GM12891 (cell line): ENCODE measurements around the gene ABHD16A.
"Not testable (repeated sequence)": the region's sequence is repeated elsewhere in the genome, so short reads cannot be mapped to it uniquely, and the experiment has no call there.

Experiments
- DNase-seq: peaks from one replicate; pipeline ENCODE4 v3.0.0; 2011; ENCODE audit warnings: low spot score; ENCODE audit not compliant: insufficient read length
- FAIRE-seq: peaks from 2 replicates; lab custom pipeline; 2011; peaks lifted over from hg19 to GRCh38; lab: Jason Lieb, UNC
- PAX5 ChIP-seq: IDR thresholded peaks from 2 replicates; pipeline ENCODE4 v1.6.1; 2011; ENCODE audit warnings: low read length, moderate library complexity, mild to moderate bottlenecking; ENCODE audit not compliant: insufficient read depth, severe bottlenecking
- POLR2A ChIP-seq: IDR thresholded peaks from 2 replicates; pipeline ENCODE4 v1.6.1; 2011; ENCODE audit warnings: low read depth, low read length, control low read depth
- POLR2AphosphoS5 ChIP-seq: IDR thresholded peaks from 2 replicates; pipeline ENCODE4 v1.6.1; 2011; ENCODE audit warnings: low read depth, low read length, control low read depth
- POU2F2 ChIP-seq: IDR thresholded peaks from 2 replicates; pipeline ENCODE4 v1.6.1; 2011; ENCODE audit warnings: low read depth, mild to moderate bottlenecking, control low read depth, low read length, moderate library complexity
- SPI1 ChIP-seq: IDR thresholded peaks from 2 replicates; pipeline ENCODE4 v1.6.1; 2011; ENCODE audit warnings: low read depth, low read length, control low read depth
- TAF1 ChIP-seq: IDR thresholded peaks from 2 replicates; pipeline ENCODE4 v1.6.1; 2011; ENCODE audit warnings: low read depth, low read length, control low read depth

Gene ABHD16A

DNA sequence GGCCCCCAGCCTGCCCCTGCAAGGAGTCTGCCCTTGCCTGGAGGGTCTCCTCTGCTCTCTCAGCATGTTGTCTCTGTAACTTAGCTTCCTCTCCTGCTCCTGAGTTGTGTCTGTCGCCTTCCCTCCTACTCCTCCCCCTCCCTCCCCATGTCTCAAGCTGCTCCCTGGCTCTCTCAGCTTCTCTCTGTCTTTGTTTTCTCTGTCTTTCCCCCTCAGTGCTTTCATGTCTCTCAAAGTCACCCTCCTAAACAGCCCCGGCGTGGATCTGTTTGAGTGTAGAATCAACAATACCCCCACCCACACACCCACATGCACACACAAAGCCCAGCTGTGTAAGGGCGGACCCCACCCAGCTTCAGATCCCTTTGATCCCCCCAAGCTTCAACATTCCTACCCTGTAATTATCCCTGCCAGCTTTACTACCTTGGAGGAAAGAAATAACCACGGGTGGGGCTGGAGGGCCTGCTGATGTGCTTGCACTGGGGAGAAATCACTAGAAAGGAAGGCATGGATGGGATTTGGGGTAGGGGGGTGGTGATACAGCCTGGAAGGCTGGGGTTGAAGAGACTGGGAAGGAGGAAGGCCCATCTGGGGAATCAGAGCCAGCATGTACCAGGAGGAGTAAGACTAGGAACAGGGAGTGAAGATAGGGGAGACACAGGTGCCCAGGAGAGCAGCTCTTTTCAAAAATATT, 11.0 kb upstream of the ABHD16A start:
- TF ChIP-seq SPI1 (no peak), PAX5 (no peak), POLR2AphosphoS5 (no peak), POLR2A (no peak), POU2F2 (no peak), TAF1 (no peak)
- FAIRE-seq (no peak), DNase-seq (no peak)

DNA sequence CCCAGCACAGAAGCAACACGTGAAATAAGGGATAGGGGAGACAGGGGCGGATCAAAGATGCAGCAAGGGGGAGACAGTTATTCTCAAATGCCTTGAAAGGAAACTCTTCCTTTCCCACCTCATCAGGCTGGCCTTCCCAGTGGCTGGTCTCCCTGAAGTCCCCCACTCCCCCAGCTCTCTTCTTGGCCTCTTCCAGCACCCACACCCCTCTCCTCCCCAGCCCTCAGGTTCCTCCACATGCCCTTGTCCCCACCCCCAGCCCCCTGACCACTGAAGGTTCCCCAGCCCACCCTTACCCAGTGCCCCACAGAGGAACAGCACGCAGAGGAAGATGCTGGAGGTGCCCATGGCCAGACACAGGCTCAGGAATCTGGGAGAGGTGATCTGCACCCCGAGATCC, 10.3 kb upstream of the ABHD16A start:
- FAIRE-seq, result no peak
- no peak for DNase-seq
- TF ChIP-seq PAX5 (no peak), POLR2A (no peak), SPI1 (no peak), POU2F2 (no peak), TAF1 (no peak), POLR2AphosphoS5 (no peak)

DNA sequence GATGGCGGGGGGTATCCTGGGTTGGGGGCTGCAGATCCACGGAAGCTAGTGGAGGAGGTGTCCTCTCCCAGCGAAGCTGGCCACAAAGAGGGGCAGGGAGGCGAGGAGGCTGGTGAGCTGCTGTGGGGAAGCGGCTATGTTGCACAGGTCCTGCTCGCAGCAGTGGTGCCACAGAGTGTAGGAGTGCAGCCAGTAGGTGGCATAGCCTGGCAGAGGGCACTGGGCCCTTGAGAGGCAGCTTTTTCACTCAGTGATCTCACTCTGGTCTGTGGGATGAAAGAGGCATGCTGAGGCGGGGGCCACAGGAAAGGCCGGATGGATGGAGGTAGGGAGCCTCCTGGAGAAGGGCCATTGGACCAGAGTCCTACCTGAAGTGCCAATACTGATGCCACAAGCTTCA, 9.2 kb upstream of the ABHD16A start:
- FAIRE-seq, result no peak
- TF ChIP-seq POU2F2 (no peak), TAF1 (no peak), PAX5 (no peak), POLR2A (no peak), SPI1 (no peak)
- DNase-seq, result no peak

- TF ChIP-seq PAX5 (no peak), POLR2AphosphoS5 (no peak), POU2F2 (no peak), POLR2A (no peak), TAF1 (no peak), SPI1 (no peak)
- FAIRE-seq, result no peak
- no peak for DNase-seq
Measured at GRCh38 chr6:31711233-31711632, 8.1 kb upstream of the ABHD16A start.

DNA sequence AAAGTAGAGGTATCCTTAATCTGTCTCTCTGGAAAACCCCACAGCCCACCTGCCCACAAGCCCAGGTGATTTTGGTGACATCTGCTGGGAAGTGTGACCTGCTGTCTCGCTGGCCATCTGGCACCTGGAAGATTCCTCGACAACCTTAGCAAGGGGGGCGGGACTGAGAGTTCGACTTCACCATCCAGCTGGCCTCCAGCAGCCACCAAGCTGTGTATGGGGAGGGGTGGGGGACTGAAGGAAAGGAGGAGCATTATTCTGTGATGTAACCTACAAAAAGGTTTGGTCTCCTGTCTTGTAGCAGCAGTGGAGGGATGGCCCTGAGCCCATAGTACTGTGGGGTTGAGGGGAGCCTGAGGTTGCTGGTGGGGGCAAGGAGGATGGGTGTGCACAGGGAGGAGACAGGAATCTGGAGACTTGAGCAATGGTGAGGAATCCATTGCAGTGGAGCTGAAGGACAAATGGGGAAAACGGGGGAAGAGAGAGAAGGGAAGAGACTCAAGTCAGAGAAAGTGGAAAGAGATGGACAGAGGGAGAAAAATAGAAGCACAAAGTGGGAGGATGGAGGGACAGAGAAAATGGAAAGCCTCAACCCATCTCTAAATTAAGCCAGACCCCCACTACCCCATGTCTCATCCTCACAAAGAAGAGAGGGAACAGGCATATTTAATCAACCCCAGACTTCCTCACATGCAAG, 7.5 kb upstream of the ABHD16A start:
- FAIRE-seq (peak; percentile 38), DNase-seq (no peak)
- TF ChIP-seq POLR2AphosphoS5, result no peak
- no peak for TF ChIP-seq PAX5
- no peak for TF ChIP-seq TAF1
- TF ChIP-seq POLR2A, result no peak
- TF ChIP-seq SPI1, result no peak
- TF ChIP-seq POU2F2, result no peak

DNA sequence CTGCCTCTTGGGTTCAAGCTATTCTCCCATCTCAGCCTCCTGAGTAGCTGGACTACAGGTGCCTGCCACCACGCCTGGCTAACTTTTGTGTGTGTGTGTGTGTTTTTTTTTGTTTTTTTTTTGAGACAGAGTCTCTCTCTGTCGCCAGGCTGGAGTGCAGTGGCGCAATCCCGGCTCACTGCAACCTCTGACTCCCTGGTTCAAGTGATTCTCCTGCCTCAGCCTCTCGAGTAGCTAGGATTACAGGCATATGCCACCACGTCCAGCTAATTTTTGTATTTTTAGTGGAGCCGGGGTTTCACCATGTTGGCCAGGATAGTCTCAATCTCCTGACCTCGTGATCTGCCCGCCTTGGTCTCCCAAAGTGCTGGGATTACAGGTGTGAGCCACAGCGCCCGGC, 6.0 kb upstream of the ABHD16A start:
- DNase-seq, FAIRE-seq: not testable (repeated sequence)

DNA sequence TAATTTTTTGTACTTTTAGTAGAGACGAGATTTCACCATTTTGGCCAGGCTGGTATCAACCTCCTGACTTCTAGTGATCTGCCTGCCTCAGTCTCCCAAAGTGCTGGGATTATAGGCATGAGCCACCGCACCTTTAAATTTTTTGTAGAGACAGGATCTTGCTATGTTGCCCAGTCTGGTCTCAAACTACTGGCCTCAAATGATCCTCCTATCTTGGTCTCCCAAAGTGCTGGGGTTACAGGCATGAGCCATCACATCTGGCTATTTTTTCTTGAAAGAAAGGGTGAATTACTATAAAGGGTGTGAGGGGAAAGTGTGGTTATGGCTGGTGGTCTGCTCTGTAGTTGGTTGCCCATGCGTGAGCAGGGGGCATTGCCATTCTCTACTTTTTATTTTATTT, 5.1 kb upstream of the ABHD16A start:
- TF ChIP-seq SPI1 (no peak), PAX5 (no peak), POLR2A (no peak), TAF1 (no peak), POU2F2 (no peak), POLR2AphosphoS5 (no peak)
- DNase-seq, result no peak
- no peak for FAIRE-seq

DNA sequence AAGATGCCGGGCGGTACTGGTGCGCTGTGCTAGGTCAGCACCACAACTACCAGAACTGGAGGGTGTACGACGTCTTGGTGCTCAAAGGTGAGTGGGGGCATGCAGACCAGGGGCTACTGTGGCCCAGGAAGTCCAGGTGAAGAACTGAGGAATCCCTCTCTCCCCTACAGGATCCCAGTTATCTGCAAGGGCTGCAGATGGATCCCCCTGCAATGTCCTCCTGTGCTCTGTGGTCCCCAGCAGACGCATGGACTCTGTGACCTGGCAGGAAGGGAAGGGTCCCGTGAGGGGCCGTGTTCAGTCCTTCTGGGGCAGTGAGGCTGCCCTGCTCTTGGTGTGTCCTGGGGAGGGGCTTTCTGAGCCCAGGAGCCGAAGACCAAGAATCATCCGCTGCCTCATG, 4.6 kb upstream of the ABHD16A start:
- TF ChIP-seq POU2F2 (no peak), SPI1 (no peak), TAF1 (no peak), POLR2A (no peak), PAX5 (no peak), POLR2AphosphoS5 (no peak)
- FAIRE-seq, result no peak
- DNase-seq, result no peak

DNA sequence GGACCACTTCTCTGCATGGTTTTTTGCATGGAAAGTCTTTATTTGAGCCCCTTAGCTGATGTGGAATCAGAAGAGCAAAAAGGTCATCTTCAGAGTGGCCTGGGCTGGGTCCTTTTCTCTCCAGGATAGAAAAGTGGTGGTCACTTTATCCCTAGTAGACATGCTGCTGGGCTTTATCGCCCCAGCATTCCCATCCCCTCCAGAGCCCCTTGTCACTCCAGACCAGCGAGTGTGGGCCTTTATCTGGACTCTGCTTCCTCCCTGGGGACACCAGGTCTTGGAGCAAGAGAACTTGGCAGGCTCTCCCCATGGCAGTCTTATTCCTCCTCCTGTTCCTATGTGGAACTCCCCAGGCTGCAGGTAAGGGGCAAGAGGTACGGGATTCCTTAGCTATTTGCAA, 3.5 kb upstream of the ABHD16A start, which contains the start of gene LY6G6F:
Gene LY6G6F (plus strand): TSS at position 268 of the 400 bp plus-strand sequence. CDS start 41 bp downstream, at position 309.
- FAIRE-seq, result no peak
- no peak for TF ChIP-seq SPI1
- no peak for TF ChIP-seq PAX5
- no peak for TF ChIP-seq POLR2A

GRCh38 chr6:31705931-31706330, 2.8 kb upstream of the ABHD16A start:
- FAIRE-seq (no peak), DNase-seq (no peak)
- TF ChIP-seq POLR2AphosphoS5 (no peak), POLR2A (no peak), PAX5 (no peak), TAF1 (no peak), POU2F2 (no peak), SPI1 (no peak)

More for the DNA sequence above, 3.5 kb upstream of the ABHD16A start, which contains the start of gene LY6G6F:
- DNase-seq, result no peak

DNA sequence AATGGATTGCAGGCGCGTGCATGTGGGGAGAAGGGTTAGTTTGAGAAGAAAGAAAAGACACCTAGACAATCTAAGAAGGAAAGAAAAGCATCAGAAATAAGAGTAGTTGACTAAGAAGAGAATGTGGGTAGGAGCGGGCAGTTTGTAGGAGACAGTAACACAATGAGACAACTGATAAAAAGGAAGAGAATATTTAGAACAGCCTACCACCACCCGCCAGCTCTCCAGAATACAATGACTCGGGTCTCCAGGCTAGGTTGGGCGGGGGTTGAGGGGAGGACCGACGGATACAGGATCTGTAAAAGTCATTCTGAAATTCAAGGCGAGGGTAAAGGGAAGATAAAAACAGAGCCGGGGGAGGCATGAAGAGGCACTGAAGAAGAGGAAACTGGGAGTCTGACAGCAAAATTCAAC, 712 bp downstream of the ABHD16A start:
- FAIRE-seq (no peak), DNase-seq (no peak)
- no peak for TF ChIP-seq PAX5
- no peak for TF ChIP-seq POLR2AphosphoS5
- TF ChIP-seq SPI1, result no peak
- no peak for TF ChIP-seq TAF1
- no peak for TF ChIP-seq POLR2A
- no peak for TF ChIP-seq POU2F2
